GM06990 (cell line): ENCODE results near the gene TENM4.

Experiments used
- DNase-seq: peaks from one replicate; pipeline ENCODE4 v3.0.0-alpha.2; 2011; ENCODE audit not compliant: insufficient read length; ENCODE audit errors: extremely low read depth
- H3K27me3 ChIP-seq: replicated peaks from 2 replicates; pipeline ENCODE4 v1.6.0; 2011; ENCODE audit warnings: low read length; ENCODE audit not compliant: control insufficient read depth, insufficient read depth
- H3K36me3 ChIP-seq: 2 replicates; pipeline ENCODE4 v1.5.1; 2011; ENCODE audit warnings: low read length; ENCODE audit not compliant: control insufficient read depth, insufficient read depth
- H3K4me3 ChIP-seq: replicated peaks from 2 replicates; pipeline ENCODE4 v1.5.1; 2011; ENCODE audit warnings: low read depth, mild to moderate bottlenecking, control low read depth, low read length
- CTCF ChIP-seq: IDR thresholded peaks from 2 replicates; pipeline ENCODE4 v1.5.1; 2011; ENCODE audit warnings: low read length, control low read depth, mild to moderate bottlenecking, inconsistent platforms; ENCODE audit not compliant: insufficient read depth, poor library complexity, severe bottlenecking

TENM4 gene

GRCh38 chr11:79185351-79185750, 255.5 kb downstream of the TENM4 start:
- H3K4me3 ChIP-seq: no peak overlapping the region
- no peaks in the 10 kb centered on the region; the same call in 1 of the 2 replicates for H3K27me3 ChIP-seq
- DNase-seq: no peak
- no peak for TF ChIP-seq CTCF
- no peaks in the 10 kb centered on the region for H3K36me3 ChIP-seq

GRCh38 chr11:79184285-79184684, 256.5 kb downstream of the TENM4 start:
- H3K4me3 ChIP-seq: no peak overlapping the region
- H3K27me3 ChIP-seq: no peaks in the 10 kb centered on the region
- no peak for TF ChIP-seq CTCF

GRCh38 chr11:79182794-79183193, 258.0 kb downstream of the TENM4 start:
- Histone ChIP-seq H3K36me3 (no peaks in the 10 kb centered on the region), H3K27me3 (no peaks in the 10 kb centered on the region), H3K4me3 (no peak overlapping the region)
- no peak for TF ChIP-seq CTCF
- DNase-seq: no peak

More at GRCh38 chr11:79184285-79184684, 256.5 kb downstream of the TENM4 start:
- H3K36me3 ChIP-seq: no peaks in the 10 kb centered on the region
- DNase-seq: no peak

GRCh38 chr11:79179087-79179486, 261.7 kb downstream of the TENM4 start:
- no peak for DNase-seq
- TF ChIP-seq CTCF: no peak
- no peaks in the 10 kb centered on the region for H3K36me3 ChIP-seq
- H3K27me3 ChIP-seq: peaks cover 3% of the 10 kb centered on the region
- H3K4me3 ChIP-seq: no peak overlapping the region

- DNase-seq: no peak
- no peaks in the 10 kb centered on the region for H3K36me3 ChIP-seq
- peaks cover 3% of the 10 kb centered on the region for H3K27me3 ChIP-seq
- no peak for TF ChIP-seq CTCF
- no peak overlapping the region for H3K4me3 ChIP-seq
Measured at GRCh38 chr11:79174045-79175008, 266.5 kb downstream of the TENM4 start.
